Measurements from ENCODE around the gene CARD8. TPM values are rescaled to one million over a fixed set of nuclear protein-coding genes. Genes with fewer than 3 reads are reported as not detected.

The CARD8 gene, protein sequence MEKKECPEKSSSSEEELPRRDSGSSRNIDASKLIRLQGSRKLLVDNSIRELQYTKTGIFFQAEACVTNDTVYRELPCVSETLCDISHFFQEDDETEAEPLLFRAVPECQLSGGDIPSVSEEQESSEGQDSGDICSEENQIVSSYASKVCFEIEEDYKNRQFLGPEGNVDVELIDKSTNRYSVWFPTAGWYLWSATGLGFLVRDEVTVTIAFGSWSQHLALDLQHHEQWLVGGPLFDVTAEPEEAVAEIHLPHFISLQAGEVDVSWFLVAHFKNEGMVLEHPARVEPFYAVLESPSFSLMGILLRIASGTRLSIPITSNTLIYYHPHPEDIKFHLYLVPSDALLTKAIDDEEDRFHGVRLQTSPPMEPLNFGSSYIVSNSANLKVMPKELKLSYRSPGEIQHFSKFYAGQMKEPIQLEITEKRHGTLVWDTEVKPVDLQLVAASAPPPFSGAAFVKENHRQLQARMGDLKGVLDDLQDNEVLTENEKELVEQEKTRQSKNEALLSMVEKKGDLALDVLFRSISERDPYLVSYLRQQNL
- total RNA-seq, result 57.4 TPM

GRCh38 chr19:48255376-48256303, at the start of gene CARD8:
TSS of gene CARD8 (minus strand) at chr19:48255912. CDS start at chr19:48241020, 14,892 bp downstream.

GRCh38 chr19:48169939-48170803, 85.5 kb downstream of the CARD8 start, which contains the start of the genes LIG1 and ZSWIM9:
TSS of gene LIG1 (minus strand) at chr19:48170344. CDS start at chr19:48165566, 4,778 bp downstream.
TSS of gene ZSWIM9 (plus strand) at chr19:48170680. CDS start at chr19:48171803, 1,123 bp downstream.

Other genes with a start within 250 kb of the CARD8 start
- not detected for gene CABP5, start 211.8 kb downstream of the CARD8 start, total RNA-seq
- 20.6 TPM for gene PLA2G4C, start 145.1 kb downstream of the CARD8 start, total RNA-seq
- 54.3 TPM for gene LIG1, start 85.6 kb downstream of the CARD8 start, total RNA-seq
- 9.8 TPM for gene ZSWIM9, start 85.2 kb downstream of the CARD8 start, total RNA-seq
- gene ZNF114, start 14.2 kb upstream of the CARD8 start, total RNA-seq, result 7.4 TPM
- 31.5 TPM for gene EMP3, start 69.6 kb upstream of the CARD8 start, total RNA-seq
- gene TMEM143, start 108.0 kb upstream of the CARD8 start, total RNA-seq, result 17.9 TPM
- not detected for gene SYNGR4, start 108.5 kb upstream of the CARD8 start, total RNA-seq
- 113 TPM for gene KDELR1, start 135.6 kb upstream of the CARD8 start, total RNA-seq
- gene GRIN2D, start 137.8 kb upstream of the CARD8 start, total RNA-seq, result 0.99 TPM
- gene GRWD1, start 190.1 kb upstream of the CARD8 start, total RNA-seq, result 20.8 TPM
- 1.2 TPM for gene KCNJ14, start 199.7 kb upstream of the CARD8 start, total RNA-seq
- gene CYTH2, start 213.5 kb upstream of the CARD8 start, total RNA-seq, result 52.6 TPM

Measured in metanephros (tissue), 1 donor.